Astrocyte of the spinal cord (primary cell): ENCODE measurements around the gene EDDM3A.
"Not testable (repeated sequence)": the region's sequence is repeated elsewhere in the genome, so short reads cannot be mapped to it uniquely, and the experiment has no call there.

Experiments
- DNase-seq: peaks from one replicate; pipeline ENCODE4 v3.0.0; 2011; ENCODE audit warnings: low read depth, low spot score
- H3K4me3 ChIP-seq: 2 replicates; pipeline ENCODE4 v1.5.1; 2011; ENCODE audit warnings: low read depth, mild to moderate bottlenecking, low read length, moderate library complexity
- CTCF ChIP-seq: IDR thresholded peaks from 2 replicates; pipeline ENCODE4 v1.5.1; 2012; ENCODE audit warnings: low read depth, mild to moderate bottlenecking, low read length, inconsistent platforms
- in situ Hi-C: cut with HindIII; loops from 2 replicates; pipeline ENCODE4 v1.10.0; 2017; ENCODE audit warnings: low sequenced_read_pairs

Gene EDDM3A

DNA sequence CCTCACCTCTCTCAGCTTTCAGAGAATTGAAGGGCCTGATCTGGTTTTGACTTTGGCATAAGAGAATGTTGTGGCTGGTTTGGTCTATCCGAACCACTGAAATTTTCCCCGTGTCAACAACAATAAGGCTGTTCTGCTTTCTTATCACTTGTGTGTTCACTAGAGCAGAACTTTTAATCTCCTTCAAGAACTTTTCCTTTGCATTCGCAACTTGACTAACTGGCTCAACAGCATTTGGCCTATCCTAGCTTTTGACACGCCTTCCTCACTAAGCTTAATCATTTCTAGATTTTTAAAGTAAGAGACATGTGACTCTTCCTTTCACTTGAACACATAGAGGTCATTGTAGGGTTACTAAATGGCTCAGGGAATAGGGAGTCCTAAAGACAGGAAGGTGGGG, 25.9 kb upstream of the EDDM3A start:
- no peak for TF ChIP-seq CTCF
- no peak overlapping the region for H3K4me3 ChIP-seq
- in situ Hi-C loops = no loop called here
- no peak for DNase-seq

GRCh38 chr14:20720741-20721140, 24.9 kb upstream of the EDDM3A start:
- DNase-seq = no peak
- no peak overlapping the region for H3K4me3 ChIP-seq
- in situ Hi-C loops = no loop called here
- no peak for TF ChIP-seq CTCF

DNA sequence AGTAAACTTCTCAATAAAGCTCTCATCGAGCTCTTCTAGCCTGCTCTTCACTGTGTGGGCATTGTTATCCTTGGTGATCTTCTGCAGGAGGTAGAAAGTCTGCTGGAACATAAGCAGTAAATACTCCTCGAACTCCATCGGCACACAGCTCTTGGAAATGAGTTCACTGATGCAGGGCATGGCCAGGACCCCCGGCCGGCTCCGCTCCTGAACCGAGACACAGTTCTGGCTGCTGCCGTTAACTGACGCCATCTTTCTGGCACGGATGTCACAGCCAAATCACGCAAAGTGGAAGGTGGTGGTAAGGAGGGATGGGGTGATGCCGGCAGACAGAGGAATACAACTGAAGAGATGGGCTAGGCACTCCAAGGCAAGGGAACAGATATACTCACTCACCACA, 23.7 kb upstream of the EDDM3A start:
- in situ Hi-C loops = no loop called here
- no peak for DNase-seq
- TF ChIP-seq CTCF = no peak
- H3K4me3 ChIP-seq = no peak overlapping the region

DNA sequence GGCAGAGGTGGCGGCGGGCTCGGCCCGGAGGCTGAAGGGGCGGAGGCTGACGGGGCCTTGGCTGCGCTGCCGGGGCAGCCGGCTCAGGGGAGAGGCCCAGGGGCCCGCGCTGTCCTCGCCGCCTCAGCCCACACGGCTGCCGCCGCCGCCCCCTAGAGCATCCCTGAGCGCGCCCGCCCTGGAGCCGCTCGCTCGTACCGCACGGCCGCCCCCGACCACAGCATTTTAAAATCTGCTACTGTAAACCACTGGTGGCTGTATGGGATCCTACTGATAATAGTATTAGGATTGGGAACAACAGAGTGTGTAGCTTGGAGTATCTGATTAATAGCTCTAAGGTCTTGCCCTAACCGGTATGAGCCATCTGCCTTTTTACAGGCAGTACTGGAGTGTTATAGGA, 22.2 kb upstream of the EDDM3A start:
- TF ChIP-seq CTCF = no peak

DNA sequence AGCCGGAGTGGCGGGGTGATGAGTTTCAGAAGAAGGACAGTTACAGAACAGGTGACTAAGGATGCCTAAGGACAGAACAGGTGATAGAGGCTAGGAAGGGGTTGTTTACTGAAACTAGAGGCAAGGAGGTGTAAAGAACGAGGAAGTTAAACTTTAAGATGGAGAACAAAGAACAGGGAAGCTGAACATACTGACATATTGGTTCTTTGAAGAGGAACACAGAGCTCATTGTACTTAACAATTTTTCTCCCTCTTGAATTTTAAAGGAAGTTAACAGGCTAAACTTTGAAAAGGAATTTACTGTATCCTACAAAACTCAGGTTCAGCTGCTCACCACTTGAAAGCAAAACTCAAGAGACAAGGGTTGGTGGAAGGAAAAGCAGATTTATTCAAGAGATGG, 19.6 kb upstream of the EDDM3A start:
- DNase-seq, H3K4me3 ChIP-seq, in situ Hi-C loops: not testable (repeated sequence)

More for the DNA sequence above, 22.2 kb upstream of the EDDM3A start:
- no peak overlapping the region for H3K4me3 ChIP-seq
- DNase-seq = no peak
- in situ Hi-C loops = no loop called here

DNA sequence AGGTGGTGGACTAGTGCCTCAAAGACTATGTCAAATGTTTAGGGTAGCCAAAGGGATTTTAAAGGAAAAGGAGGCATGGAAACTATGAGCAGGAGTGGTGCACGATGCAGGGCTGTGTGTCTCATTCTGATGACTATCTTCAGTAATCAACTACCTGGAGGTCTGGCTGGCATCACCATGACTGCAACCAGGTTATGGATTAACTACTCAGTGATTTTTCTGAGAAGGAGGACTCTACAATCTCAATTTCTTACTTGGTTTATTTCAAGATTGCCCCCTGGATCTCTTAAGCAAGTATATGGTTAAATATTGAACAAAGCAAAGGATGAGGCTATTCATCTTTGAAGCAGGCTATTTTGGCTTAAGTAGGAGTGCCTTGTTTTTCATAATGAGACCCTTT, 19.2 kb upstream of the EDDM3A start:
- no peak for DNase-seq
- in situ Hi-C loops = no loop called here
- no peak overlapping the region for H3K4me3 ChIP-seq
- no peak for TF ChIP-seq CTCF

DNA sequence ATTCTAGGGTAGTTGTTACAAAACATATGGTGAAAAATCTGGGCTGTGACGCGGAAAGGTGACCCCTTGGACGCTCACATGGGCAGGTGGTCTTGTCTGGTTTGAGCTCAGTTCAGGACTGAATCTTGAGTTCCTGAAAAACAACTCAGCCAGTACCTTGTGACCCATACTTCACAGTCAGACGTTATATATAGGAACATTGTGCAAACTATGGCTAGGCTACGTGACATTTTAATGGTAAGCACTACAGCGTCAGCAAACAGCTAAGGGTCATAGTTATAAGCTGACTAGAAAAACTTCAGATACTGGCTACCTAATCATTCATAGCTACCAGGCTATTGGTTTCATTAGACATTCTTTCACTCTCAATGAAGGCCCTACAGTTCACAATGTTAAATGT, 14.8 kb upstream of the EDDM3A start:
- in situ Hi-C loops = no loop called here
- no peak for DNase-seq
- TF ChIP-seq CTCF = no peak
- H3K4me3 ChIP-seq = no peak overlapping the region
